GM06990 (cell line): ENCODE results near the gene ETV5.
"Not testable (repeated sequence)": the region's sequence is repeated elsewhere in the genome, so short reads cannot be mapped to it uniquely, and the experiment has no call there.

ENCODE experiments used
- DNase-seq: peaks from one replicate; pipeline ENCODE4 v3.0.0-alpha.2; 2011; ENCODE audit not compliant: insufficient read length; ENCODE audit errors: extremely low read depth
- H3K27me3 ChIP-seq: replicated peaks from 2 replicates; pipeline ENCODE4 v1.6.0; 2011; ENCODE audit warnings: low read length; ENCODE audit not compliant: control insufficient read depth, insufficient read depth
- H3K36me3 ChIP-seq: 2 replicates; pipeline ENCODE4 v1.5.1; 2011; ENCODE audit warnings: low read length; ENCODE audit not compliant: control insufficient read depth, insufficient read depth
- H3K4me3 ChIP-seq: replicated peaks from 2 replicates; pipeline ENCODE4 v1.5.1; 2011; ENCODE audit warnings: low read depth, mild to moderate bottlenecking, control low read depth, low read length
- CTCF ChIP-seq: IDR thresholded peaks from 2 replicates; pipeline ENCODE4 v1.5.1; 2011; ENCODE audit warnings: low read length, control low read depth, mild to moderate bottlenecking, inconsistent platforms; ENCODE audit not compliant: insufficient read depth, poor library complexity, severe bottlenecking

Gene ETV5

GRCh38 chr3:186025161-186025560 is 83.7 kb downstream of the ETV5 start:
- DNase-seq: no peak
- no peak for TF ChIP-seq CTCF
- Histone ChIP-seq H3K4me3 (no peak overlapping the region), H3K36me3 (no peaks in the 10 kb centered on the region), H3K27me3 (no peaks in the 10 kb centered on the region)

GRCh38 chr3:186024210-186024609 is 84.7 kb downstream of the ETV5 start:
- no peaks in the 10 kb centered on the region for H3K36me3 ChIP-seq
- DNase-seq: no peak
- H3K4me3 ChIP-seq: no peak overlapping the region
- H3K27me3 ChIP-seq: no peaks in the 10 kb centered on the region
- no peak for TF ChIP-seq CTCF

- H3K27me3 ChIP-seq: no peaks in the 10 kb centered on the region
- no peaks in the 10 kb centered on the region for H3K36me3 ChIP-seq
- TF ChIP-seq CTCF: no peak
- no peak for DNase-seq
- H3K4me3 ChIP-seq: no peak overlapping the region
Observed at GRCh38 chr3:186022931-186023330, 86.0 kb downstream of the ETV5 start.

GRCh38 chr3:186021673-186022362 is 87.1 kb downstream of the ETV5 start:
- Histone ChIP-seq H3K4me3 (no peak overlapping the region), H3K27me3 (no peaks in the 10 kb centered on the region), H3K36me3 (no peaks in the 10 kb centered on the region)
- DNase-seq: no peak
- no peak for TF ChIP-seq CTCF

- not testable (repeated sequence) for H3K27me3 ChIP-seq, H3K4me3 ChIP-seq, DNase-seq
Observed at GRCh38 chr3:186021250-186021649, 87.6 kb downstream of the ETV5 start.

GRCh38 chr3:186019288-186019687 is 89.6 kb downstream of the ETV5 start:
- DNase-seq, H3K27me3 ChIP-seq, H3K4me3 ChIP-seq, H3K36me3 ChIP-seq: not testable (repeated sequence)

More at GRCh38 chr3:186021250-186021649, 87.6 kb downstream of the ETV5 start:
- not testable (repeated sequence) for H3K36me3 ChIP-seq

GRCh38 chr3:186014866-186015265 is 94.0 kb downstream of the ETV5 start:
- H3K4me3 ChIP-seq: no peak overlapping the region
- DNase-seq: no peak
- TF ChIP-seq CTCF: no peak
- no peaks in the 10 kb centered on the region for H3K36me3 ChIP-seq
- no peaks in the 10 kb centered on the region for H3K27me3 ChIP-seq
